Body of pancreas (tissue), 4 donors: ENCODE results near the gene PSMB7. TPM values are rescaled to one million over a fixed set of nuclear protein-coding genes. Genes with fewer than 3 reads are reported as not detected.

Source experiments
- ATAC-seq: fragments of 150-250 bp; one replicate; pipeline ENCODE4 v1.9.1; 2016
- DNase-seq, 4 donors: peaks; one replicate each; pipeline ENCODE4 v3.0.0-alpha.2; 2019
- H3K27ac ChIP-seq, 4 donors: fragments of 200-600 bp; sonication (generic); 1 replicate in 3 of 4; 2 replicates in 1 of 4; pipeline versions ENCODE4 v1.5.1 to v1.6.1; 2016 to 2019; ENCODE audit warnings: mild to moderate bottlenecking in 1 of 4, mixed read lengths in 1 of 4, moderate library complexity in 1 of 4
- H3K27me3 ChIP-seq, 2 donors: fragments of 200-600 bp; sonication (generic); one replicate each; pipeline ENCODE4 v1.6.0; 2016; ENCODE audit warnings: mild to moderate bottlenecking in 1 of 2
- H3K36me3 ChIP-seq, 2 donors: fragments of 200-600 bp; sonication (generic); replicated peaks in 1 of 2; 2 replicates each; pipeline ENCODE4 v1.5.1; 2016; ENCODE audit warnings: low read depth in 2 of 2; ENCODE audit not compliant: insufficient read depth in 1 of 2
- H3K4me1 ChIP-seq: fragments of 200-600 bp; sonication (generic); one replicate; pipeline ENCODE4 v1.6.0; 2016
- H3K4me3 ChIP-seq, 2 donors: fragments of 200-600 bp; sonication (generic); 1 replicate in 1 of 2; 2 replicates in 1 of 2; pipeline ENCODE4 v1.5.1; 2016 to 2019
- H3K9me3 ChIP-seq, 3 donors: fragments of 200-600 bp; sonication (generic); 1 replicate in 2 of 3; 2 replicates in 1 of 3; pipeline ENCODE4 v1.5.1; 2016
- CTCF ChIP-seq, 7 experiments: fragments of 450-650 bp in 4 of 7; fragments of 200-600 bp in 3 of 7; sonication (generic) in 3 of 7; IDR thresholded peaks; one replicate each; pipeline ENCODE4 v1.5.1; 2016 to 2019; ENCODE audit warnings: antibody characterized with exemption in 7 of 7
- POLR2A ChIP-seq, 3 donors: fragments of 450-650 bp; IDR thresholded peaks; one replicate each; pipeline ENCODE4 v1.6.1; 2016; ENCODE audit warnings: antibody characterized with exemption in 3 of 3, mild to moderate bottlenecking in 2 of 3
- WGBS, 2 donors: methylation state at CpG; one replicate each; pipeline ENCODE4 v1.1.5; 2017; 5-methylcytosine and 5-hydroxymethylcytosine counted together
- intact Hi-C: fragments of 100-400 bp; cut with DNase I; formaldehyde crosslinking; loops from one replicate; pipeline ENCODE4 v1.15.1; 2023
- total RNA-seq, 2 donors: library from RNA; depleted of rRNA; stranded (reverse); fragments of >200 nt; gene quantifications; one replicate each; pipeline ENCODE4 v1.1.0, GENCODE V29; 2016

Gene PSMB7
- total RNA-seq, 2 donors from 2014 or later: 31.6 to 93.9 TPM

- intact Hi-C loops: no loop called here
- ATAC-seq (no peak), DNase-seq (no peak)
- Histone ChIP-seq H3K9me3 (no peaks in the 10 kb centered on the region), H3K4me1 (no peaks in the 10 kb centered on the region), H3K36me3 (peaks cover 14 to 38% of the 10 kb centered on the region in 2 donors), H3K4me3 (no peak overlapping the region), H3K27ac (no peak overlapping the region), H3K27me3 (no peaks in the 10 kb centered on the region)
- TF ChIP-seq CTCF (IDR thresholded peaks at IDR 0.05) (no peak), POLR2A (IDR thresholded peaks at IDR 0.05) (no peak)
- WGBS, 2 donors: 86 to 98% methylated on average over 3 of the region's 3 CpGs
Observed at GRCh38 chr9:124348363-124348762, 66.9 kb downstream of the PSMB7 start.

GRCh38 chr9:124347968-124348358, 67.3 kb downstream of the PSMB7 start:
- Histone ChIP-seq H3K36me3 (peaks cover 10 to 34% of the 10 kb centered on the region in 2 donors), H3K9me3 (no peaks in the 10 kb centered on the region), H3K4me1 (no peaks in the 10 kb centered on the region), H3K27me3 (no peaks in the 10 kb centered on the region), H3K4me3 (no peak overlapping the region), H3K27ac (no peak overlapping the region)
- WGBS, 2 donors: 87 to 89% methylated on average over 4 to 8 of the region's 8 CpGs
- DNase-seq: no peak
- intact Hi-C loops: no loop called here
- no peak for TF ChIP-seq POLR2A (IDR thresholded peaks at IDR 0.05)
- TF ChIP-seq CTCF (IDR thresholded peaks at IDR 0.05): no peak
- no peak for ATAC-seq

- TF ChIP-seq CTCF (IDR thresholded peaks at IDR 0.05): no peak
- no peak for TF ChIP-seq POLR2A (IDR thresholded peaks at IDR 0.05)
- Histone ChIP-seq H3K4me3 (no peak overlapping the region), H3K9me3 (no peaks in the 10 kb centered on the region), H3K36me3 (peaks cover 6 to 31% of the 10 kb centered on the region in 2 donors), H3K27ac (no peak overlapping the region), H3K27me3 (no peaks in the 10 kb centered on the region), H3K4me1 (no peaks in the 10 kb centered on the region)
- DNase-seq (no peak), ATAC-seq (no peak)
- 86 to 92% methylated on average over 25 to 26 of the region's 26 CpGs for WGBS, 2 donors
- intact Hi-C loops: no loop called here
Observed at GRCh38 chr9:124347206-124347967, 67.9 kb downstream of the PSMB7 start.

- no peaks in the 10 kb centered on the region for H3K9me3 ChIP-seq
- H3K4me1 ChIP-seq: no peaks in the 10 kb centered on the region
- TF ChIP-seq POLR2A (IDR thresholded peaks at IDR 0.05): no peak
- TF ChIP-seq CTCF (IDR thresholded peaks at IDR 0.05): no peak
- no peaks in the 10 kb centered on the region for H3K27me3 ChIP-seq
- peaks cover 6 to 30% of the 10 kb centered on the region in 2 donors for H3K36me3 ChIP-seq
- intact Hi-C loops: no loop called here
- ATAC-seq (no peak), DNase-seq (no peak)
- 85 to 90% methylated on average over 23 of the region's 34 CpGs for WGBS, 2 donors
- no peak overlapping the region for H3K4me3 ChIP-seq
- H3K27ac ChIP-seq: no peak overlapping the region
Observed at GRCh38 chr9:124346347-124347163, 68.7 kb downstream of the PSMB7 start.
